HG02885 (cell line): ENCODE data around the gene LRP5.
A peak's percentile ranks its signal among the peaks of the same experiment; 100 is the strongest.
"Not testable (repeated sequence)": the region's sequence is repeated elsewhere in the genome, so short reads cannot be mapped to it uniquely, and the experiment has no call there.

ENCODE experiments used
- ATAC-seq: cut with Tn5 transposase; IDR thresholded peaks from one replicate; pipeline ENCODE4 v1.9.1; 2021; ENCODE audit warnings: mild to moderate bottlenecking; ENCODE audit not compliant: unreplicated experiment, poor library complexity

LRP5 gene

GRCh38 chr11:68450711-68451110, 138.3 kb downstream of the LRP5 start:
- ATAC-seq = no peak

DNA sequence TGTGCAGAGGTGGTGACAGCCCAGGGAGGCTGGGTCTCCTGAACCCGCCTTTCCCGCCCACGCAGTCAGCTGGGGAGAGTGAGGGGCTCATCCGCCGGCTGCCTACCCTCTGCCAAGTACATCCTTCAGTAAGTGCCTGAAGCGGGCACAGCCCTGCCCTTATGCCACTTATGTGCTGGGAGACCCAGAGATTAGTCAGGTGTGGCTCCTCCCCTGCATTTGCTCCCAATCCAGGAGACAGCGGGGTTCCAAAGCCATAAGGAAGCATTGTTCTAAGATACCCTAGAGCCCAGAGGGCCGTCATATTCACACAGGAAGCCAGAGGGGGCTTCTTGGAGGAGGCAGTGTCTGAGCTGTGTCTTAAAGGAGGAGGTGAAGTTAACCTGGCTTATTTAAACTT, 142.4 kb downstream of the LRP5 start:
- ATAC-seq = no peak

DNA sequence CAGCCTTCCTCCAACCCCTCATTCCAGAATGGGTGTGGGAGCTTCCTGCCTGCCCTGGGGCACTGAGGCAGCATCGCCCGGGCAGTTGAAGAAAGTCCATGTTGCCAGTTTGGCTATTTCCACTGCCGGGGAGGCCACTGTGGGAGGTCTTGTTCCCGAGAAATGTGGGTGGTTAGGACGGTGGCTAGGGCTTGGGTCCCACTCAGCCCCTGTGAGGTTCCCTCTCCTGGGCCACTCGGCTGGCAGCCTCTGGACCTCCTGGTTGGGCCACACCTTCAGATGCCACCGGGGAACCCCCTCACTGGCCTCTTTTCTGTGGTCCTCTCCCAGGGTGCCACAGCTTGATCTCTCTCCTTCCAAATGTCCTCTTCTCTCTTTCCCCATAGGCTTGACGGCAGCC, 143.1 kb downstream of the LRP5 start:
- no peak for ATAC-seq

- no peak for ATAC-seq
These were observed 145.0 kb downstream of the LRP5 start for GRCh38 chr11:68457216-68457897.

DNA sequence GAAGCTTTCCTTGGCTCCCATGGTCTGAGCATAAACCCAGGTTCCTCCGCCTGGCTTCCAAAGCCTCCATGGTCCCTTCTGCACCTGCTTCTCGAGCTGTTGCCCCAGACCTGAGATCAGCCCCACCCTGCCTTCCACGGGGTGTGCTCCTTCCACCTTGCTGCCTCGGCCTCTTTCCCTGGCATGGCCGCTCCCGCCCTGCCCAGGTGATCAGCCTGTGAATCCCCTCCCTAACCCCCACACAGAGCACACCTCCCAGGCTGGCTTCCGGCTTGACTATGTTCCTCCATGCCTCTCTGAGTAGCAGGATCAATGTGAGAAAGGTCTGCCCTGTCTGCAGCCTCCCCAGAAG, 145.5 kb downstream of the LRP5 start:
- ATAC-seq = no peak

GRCh38 chr11:68458340-68458739, 145.9 kb downstream of the LRP5 start:
- ATAC-seq = not testable (repeated sequence)

DNA sequence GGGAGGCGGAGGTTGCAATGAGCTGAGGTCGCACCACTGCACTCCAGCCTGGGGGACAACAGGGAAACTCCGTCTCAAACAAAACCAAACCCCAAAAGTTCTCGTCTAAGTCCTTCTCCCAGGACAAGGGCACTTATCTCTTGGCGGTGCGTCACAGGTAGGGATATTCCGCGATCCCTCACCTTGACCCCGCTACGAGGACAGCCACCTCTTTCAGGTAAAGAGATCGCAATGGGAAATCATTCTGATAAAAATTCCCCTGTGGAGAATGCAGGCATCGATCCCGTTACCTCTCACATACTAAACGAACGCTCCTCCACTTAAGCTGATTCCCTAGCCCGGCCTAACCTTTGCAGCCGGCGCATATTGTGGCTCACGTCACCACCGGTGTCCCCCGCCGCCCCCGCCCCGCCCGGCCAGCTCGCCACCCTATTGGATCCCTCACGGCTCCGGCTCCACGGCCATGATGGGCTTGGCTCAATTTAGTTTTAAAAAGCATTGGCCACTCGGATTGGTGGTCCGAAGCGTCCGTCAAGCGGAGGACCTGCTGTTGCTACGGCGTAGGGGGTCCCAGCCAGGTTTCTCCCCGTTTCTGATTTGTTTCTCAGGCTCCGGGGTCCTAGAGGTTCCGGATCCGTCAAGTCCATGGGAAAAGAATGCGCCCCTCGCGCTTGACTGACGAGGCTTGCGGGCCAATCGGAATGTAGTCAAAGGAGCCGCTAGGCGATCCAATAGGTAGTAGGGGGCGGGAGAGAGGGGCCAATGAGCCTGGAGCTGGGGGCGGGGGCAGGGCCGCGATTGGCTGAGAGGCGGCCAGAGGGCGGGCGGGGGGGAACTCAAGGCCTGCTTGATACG, 147.7 kb downstream of the LRP5 start:
- ATAC-seq = peak; percentile 86

DNA sequence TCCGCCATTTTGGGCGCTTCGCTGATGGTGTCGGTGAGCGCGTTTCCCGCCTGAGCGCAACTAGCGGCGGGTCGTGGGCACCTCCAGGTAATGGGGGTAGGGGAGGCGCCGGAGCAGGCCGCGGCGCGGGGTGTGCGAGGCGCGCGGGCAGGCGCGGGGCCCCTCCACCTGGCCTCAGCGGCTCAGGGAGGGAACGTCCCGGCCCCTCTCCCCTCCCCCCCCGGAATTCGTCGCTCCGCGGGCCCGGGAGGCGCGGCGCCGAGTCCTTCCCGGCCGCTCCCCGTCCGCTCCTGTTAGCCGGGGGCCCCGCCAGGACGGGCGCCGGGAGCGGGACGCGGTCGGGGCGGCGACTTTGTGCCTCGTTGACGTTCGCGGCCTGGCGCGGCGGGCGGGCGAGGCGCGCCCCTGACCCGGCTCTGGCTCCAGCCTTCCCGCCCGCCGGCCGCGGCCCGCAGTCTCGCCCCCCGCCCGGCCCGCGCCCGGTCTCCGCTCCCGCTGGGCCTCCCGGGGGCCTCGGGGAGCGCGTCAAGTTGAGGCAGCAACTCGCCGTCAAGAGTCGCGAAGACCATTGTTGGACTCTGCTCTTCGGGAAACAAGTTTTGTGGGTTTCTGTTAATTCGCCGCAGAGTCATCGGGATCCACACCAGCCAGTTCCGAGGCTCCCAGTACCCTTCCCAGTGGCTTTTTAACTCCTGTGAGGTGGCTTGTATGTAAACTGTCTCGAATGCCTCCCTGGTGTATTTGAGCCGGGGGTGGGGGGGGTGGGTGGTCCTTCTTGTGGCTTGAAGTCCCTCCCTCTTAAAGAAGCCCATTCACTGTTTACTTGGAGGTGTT, 148.6 kb downstream of the LRP5 start, which contains the start of gene PPP6R3:
PPP6R3 (plus strand) TSS at position 12 of the 834 bp plus-strand sequence. CDS start 76,913 bp downstream, outside the sequence.
- peak; percentile 35 for ATAC-seq

GRCh38 chr11:68461575-68461917, 149.2 kb downstream of the LRP5 start:
- ATAC-seq = no peak

DNA sequence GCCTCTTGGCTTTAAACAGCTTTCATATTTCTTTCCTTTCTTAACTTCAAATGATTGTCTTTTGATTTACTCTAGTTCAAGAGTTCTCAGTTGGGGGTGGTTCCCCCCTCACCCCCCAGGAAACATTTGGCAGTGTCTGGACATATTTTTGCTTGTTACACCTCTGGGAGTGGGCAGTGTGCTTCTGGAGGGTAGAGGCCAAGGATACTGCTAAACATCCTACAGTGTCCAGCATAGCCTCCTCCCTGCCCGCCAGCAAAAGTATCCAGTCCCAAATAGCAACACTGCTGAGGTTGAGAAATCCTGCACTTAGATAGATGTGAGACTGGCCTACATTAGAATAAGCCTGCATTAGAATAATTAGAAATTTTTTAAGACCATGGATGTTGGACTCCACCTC, 151.3 kb downstream of the LRP5 start:
- no peak for ATAC-seq

- no peak for ATAC-seq
These were observed 154.9 kb downstream of the LRP5 start for GRCh38 chr11:68467201-68467834.

- ATAC-seq = no peak
These were observed 155.9 kb downstream of the LRP5 start for GRCh38 chr11:68468217-68468828.

GRCh38 chr11:68469122-68469521, 156.7 kb downstream of the LRP5 start:
- no peak for ATAC-seq

DNA sequence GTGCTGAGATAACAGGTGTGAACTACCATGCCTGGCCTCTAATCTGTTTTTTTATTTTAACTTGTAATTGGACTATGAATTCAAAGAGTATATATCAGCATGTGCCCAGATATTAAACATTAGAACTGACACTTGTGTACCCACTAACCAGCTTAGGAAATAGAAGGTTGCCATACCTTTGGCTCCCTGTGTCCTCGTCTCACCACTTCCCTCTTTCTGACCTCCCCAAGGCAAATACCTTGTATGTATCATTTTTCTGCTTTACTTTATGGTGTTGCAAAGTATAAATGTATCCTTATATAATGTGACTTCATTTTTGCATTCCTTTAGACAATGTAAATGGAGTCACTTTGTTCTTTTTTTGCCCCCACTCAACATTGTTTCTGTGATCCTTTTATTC, 157.3 kb downstream of the LRP5 start:
- ATAC-seq = no peak

GRCh38 chr11:68470304-68470811, 158.0 kb downstream of the LRP5 start:
- no peak for ATAC-seq

DNA sequence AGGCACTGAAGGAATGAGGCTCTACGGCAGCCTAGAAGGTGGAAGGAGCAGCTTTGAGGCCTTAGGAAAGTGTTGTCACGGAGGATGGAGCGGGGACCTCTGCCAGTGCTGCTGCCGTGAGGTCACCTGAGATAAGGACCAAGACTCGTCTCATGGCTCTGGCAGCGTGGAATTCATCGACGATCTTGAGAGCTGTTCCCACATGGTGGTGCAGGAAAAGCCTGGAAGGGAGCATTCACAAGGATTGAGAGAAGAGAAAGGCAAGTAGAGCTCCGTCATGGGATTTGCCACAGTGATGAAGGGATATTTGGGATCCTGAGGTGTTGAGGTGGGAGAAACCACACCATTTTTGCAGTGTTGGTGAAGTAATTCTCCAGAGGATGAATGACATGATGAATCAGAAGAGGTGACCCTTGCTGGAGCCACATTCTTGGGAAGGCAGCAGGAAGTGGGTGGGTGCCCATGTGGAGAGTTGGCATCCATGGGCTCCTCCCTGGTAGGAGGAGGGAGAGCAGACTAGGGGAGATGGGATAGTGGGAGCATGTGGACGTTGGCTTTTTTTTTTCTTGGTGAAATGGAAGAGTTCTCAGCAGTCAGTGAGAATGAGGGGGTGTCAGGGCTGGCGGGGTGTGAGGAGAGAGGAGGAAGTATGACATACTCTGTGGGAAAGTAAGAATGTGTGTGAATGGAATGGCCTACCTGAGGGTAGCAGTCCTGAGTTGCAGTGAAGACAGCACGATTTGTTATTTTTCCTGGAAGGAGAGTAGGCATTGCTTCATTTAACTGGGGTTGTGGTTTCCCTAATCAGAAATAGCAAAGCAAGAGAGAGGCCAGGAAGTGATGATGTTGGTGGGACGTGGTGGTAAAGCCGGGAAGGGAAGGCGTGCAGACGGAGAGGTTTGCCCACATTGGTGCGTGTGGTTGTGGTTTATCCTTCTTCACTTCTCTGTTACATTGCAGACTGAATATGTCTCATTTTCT, 159.3 kb downstream of the LRP5 start:
- no peak for ATAC-seq

DNA sequence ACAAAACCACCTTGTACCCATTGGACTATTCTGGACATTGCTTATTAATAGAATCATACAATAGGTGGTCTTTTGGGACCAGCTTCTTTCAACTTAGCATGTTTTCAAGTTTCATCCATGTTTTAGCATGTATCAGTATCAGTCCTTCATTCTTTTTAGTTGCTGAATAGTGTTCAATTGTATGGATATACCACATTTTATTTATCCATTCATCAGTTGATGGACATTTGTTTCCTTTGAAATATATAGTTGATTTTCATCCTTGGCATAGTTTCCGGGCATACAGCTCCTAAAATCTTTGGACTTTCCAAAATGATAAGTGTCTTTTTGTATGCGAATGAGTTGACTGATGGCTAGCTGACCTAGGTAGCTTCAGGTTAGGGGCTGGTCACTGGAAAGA, 160.4 kb downstream of the LRP5 start:
- no peak for ATAC-seq

- ATAC-seq = no peak
These were observed 161.3 kb downstream of the LRP5 start for GRCh38 chr11:68473693-68474092.

DNA sequence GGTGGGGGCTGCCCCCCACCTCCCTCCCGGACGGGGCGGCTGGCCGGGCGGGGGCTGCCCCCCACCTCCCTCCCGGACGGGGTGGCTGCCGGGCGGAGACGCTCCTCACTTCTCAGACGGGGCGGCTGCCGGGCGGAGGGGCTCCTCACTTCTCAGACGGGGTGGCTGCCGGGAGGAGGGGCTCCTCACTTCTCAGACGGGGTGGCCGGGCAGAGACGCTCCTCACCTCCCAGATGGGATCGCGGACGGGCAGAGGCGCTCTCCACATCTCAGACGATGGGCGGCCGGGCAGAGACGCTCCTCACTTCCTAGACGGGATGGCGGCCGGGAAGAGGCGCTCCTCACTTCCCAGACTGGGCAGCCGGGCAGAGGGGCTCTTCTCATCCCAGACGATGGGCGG, 163.2 kb downstream of the LRP5 start:
- ATAC-seq = not testable (repeated sequence)
